Psoas muscle (tissue), 8 donors: ENCODE measurements around the gene OPALIN. TPM values are rescaled to one million over a fixed set of nuclear protein-coding genes. Genes with fewer than 3 reads are reported as not detected.
A peak's percentile ranks its signal among the peaks of the same experiment; 100 is the strongest.

Experiments used
- ATAC-seq, 4 donors: fragments of 200-7000 bp; cut with Tn5 transposase; one replicate each; pipeline ENCODE4 v1.9.1; 2020; ENCODE audit warnings: moderate library complexity in 3 of 4, mild to moderate bottlenecking in 2 of 4
- DNase-seq, 2 donors: peaks; one replicate each; pipeline ENCODE4 v3.0.0-alpha.2; 2020
- H3K27ac ChIP-seq: fragments of 200-600 bp; one replicate; pipeline ENCODE4 v1.8.0; 2022
- H3K27me3 ChIP-seq, 3 donors: fragments of 200-600 bp in 1 of 3; one replicate each; pipeline versions ENCODE4 v1.6.1 to v1.8.0; 2013 to 2022; ENCODE audit warnings: low read length in 2 of 3, mild to moderate bottlenecking in 2 of 3, moderate library complexity in 1 of 3; ENCODE audit not compliant: insufficient read depth in 3 of 3
- H3K36me3 ChIP-seq, 2 donors: fragments of 200-600 bp in 1 of 2; one replicate each; pipeline versions ENCODE4 v1.6.1 to v1.8.0; 2013 to 2022; ENCODE audit warnings: low read depth in 1 of 2, mild to moderate bottlenecking in 1 of 2, moderate library complexity in 1 of 2; ENCODE audit not compliant: insufficient read depth in 1 of 2
- H3K4me1 ChIP-seq: fragments of 200-600 bp; one replicate; pipeline ENCODE4 v1.8.0; 2022
- H3K4me3 ChIP-seq: fragments of 200-600 bp; one replicate; pipeline ENCODE4 v1.8.0; 2022; ENCODE audit warnings: mild to moderate bottlenecking
- H3K9me3 ChIP-seq: fragments of 200-600 bp; one replicate; pipeline ENCODE4 v1.8.0; 2022
- CTCF ChIP-seq: fragments of 200-600 bp; IDR thresholded peaks from one replicate; pipeline ENCODE4 v1.8.0; 2022; ENCODE audit warnings: antibody characterized with exemption
- WGBS, 3 donors: extraction: QIAGEN DNeasy Blood & Tissue Kit; methylation state at CpG; one replicate each; pipeline versions ENCODE4 v1.1.6 to v1.1.7; 2013; 5-methylcytosine and 5-hydroxymethylcytosine counted together
- intact Hi-C, 2 donors: fragments of 100-400 bp; cut with DNase I; formaldehyde crosslinking; loops; one replicate each; pipeline versions ENCODE4 v1.11.0 to v1.14.2; 2022
- polyA plus RNA-seq, 3 donors: library from polyadenylated mRNA; stranded (reverse); fragments of 200-250 nt; gene quantifications; one replicate each; pipeline ENCODE4 v1.2.3, GENCODE V29; 2013
- total RNA-seq, 4 donors: library from RNA; stranded (reverse); fragmentation: NEBNext Ultra II Directional in 2 of 4; extraction: Animal tissue kit (Norgen Biotek cat#: 25700) in 2 of 4; gene quantifications; one replicate each; pipeline versions ENCODE4 v1.2.1 to v1.2.4, GENCODE V29; 2021 to 2023
- donor health status: healthy with polysubstance abuse.
- donor health status: DM: no; HTN: no; CAD: no; lungs with moderate emphysema.
- donor health status: Bipolar disorder and iron deficiency.
- donor health status: healthy.
- donor health status: DM: yes; HTN: yes; CAD: no.
- donor health status: DM: no; HTN: no; CAD: no.
- donor health status: DM: no; HTN: no; CAD: no.
- donor health status: DM: yes; HTN: yes; CAD: no.

Gene OPALIN
- total and polyA plus RNA-seq, 7 donors: 0.17 TPM; not detected in 6

DNA sequence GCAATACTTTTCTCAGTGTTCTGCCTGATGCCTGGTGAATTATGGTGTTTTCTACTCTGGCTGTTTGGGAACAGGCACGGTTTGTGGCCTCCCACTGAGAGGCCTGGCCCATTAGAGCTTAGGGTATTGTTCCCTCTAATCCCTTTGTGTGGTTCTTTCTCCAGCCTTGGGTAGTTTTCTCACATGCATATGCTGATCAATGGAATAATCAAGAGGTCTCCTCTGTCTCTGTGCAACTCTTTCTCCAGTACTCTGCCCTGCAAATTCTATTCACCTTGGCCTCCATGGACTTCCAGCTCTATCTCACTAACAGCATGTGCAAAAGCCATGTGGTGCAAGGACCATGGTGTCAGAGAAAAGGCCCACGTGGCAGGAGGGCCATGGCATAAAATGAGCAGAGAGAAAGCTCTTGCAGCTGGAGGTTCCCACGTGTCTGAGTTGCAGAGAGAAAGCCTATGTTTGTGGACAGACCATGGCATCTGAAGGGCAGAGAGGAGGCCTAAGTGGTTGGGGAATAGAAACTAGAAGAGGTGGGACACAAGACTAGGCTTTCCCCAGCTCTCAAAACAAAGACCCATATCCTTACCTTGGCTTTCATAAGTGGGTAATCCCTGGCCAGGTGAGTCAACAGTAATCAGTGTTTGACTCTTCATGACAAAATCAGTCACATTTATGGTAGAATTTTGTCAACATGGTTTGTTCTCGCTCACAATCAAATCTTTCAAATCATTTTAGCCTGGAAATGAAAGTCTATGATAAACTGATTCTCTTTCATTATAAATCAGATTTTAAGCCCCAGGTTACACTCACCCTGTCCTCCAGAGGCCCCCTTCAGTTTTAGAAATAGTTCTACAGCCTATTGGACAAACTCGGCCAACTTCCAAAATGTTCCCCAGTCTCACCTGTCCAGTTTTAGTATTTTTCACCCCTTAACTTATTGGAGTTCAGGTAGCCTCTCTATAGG is 17.3 kb downstream of the OPALIN start:
- Histone ChIP-seq H3K27ac (no peak overlapping the region), H3K9me3 (no peaks in the 10 kb centered on the region), H3K4me3 (no peak overlapping the region), H3K4me1 (no peaks in the 10 kb centered on the region), H3K36me3 (no peaks in the 10 kb centered on the region), H3K27me3 (no peaks in the 10 kb centered on the region)
- no peak for TF ChIP-seq CTCF
- intact Hi-C loops: no loop called here
- ATAC-seq (no peak), DNase-seq (no peak)
- 65 to 70% (median 67%) methylated on average over 5 of the region's 5 CpGs for WGBS, 3 donors

DNA sequence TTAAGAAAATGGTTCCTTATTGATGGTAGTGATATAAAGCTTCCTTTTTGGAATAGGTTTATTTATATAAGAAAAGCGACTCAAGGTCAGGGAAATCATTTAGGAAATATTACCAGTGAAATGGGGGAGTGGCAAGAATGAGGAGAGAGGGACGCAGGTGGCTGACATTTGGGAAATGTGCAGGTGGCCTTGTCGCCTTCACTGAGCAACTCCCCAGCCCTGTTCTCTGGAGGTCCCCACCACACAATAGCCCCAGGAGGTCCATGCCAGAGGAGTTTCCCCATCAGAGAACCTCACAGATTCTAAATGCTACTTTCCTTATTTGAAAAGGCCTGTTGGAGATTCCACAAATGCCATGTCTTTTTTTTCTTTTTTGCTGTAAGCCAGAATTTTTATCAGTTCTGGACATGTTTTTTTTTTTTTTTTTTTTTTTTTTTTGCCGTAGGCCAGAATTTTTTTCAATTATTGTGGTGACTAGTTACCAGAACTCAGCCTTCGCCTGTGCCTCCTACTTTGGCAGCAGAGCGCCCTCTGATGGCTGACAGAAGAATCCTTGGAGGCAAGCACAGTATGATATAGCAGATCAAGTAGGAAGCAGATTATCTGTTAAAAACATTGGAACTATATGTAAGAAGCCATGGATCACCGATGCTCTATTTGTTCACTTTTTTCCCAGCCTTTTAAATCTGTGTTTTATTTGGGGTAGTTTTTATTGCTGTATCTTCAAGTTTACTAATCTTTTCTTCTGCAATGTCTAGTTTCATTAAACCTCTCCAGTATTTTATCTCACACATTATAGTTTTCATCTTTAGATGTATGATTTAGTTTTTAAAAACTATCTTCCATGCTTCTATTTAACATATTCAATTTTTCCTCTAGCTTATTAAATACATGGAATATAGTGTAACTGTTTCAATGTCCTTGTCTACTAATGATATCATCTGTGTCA is 18.6 kb downstream of the OPALIN start:
- no peak overlapping the region for H3K4me3 ChIP-seq
- intact Hi-C loops: no loop called here
- no peaks in the 10 kb centered on the region for H3K27me3 ChIP-seq
- no peak overlapping the region for H3K27ac ChIP-seq
- no peaks in the 10 kb centered on the region for H3K4me1 ChIP-seq
- DNase-seq (peak; percentile 23 to 54), ATAC-seq (no peak)
- H3K36me3 ChIP-seq: no peaks in the 10 kb centered on the region
- H3K9me3 ChIP-seq: no peaks in the 10 kb centered on the region
- WGBS, 3 donors: 43 to 48% (median 45%) methylated on average over 6 to 7 of the region's 7 CpGs
- peak; percentile 43 for TF ChIP-seq CTCF

- Histone ChIP-seq H3K9me3 (no peaks in the 10 kb centered on the region), H3K36me3 (no peaks in the 10 kb centered on the region), H3K4me1 (no peaks in the 10 kb centered on the region), H3K27me3 (no peaks in the 10 kb centered on the region), H3K27ac (no peak overlapping the region), H3K4me3 (no peak overlapping the region)
- WGBS, 3 donors: 94% methylated on average over 4 of the region's 4 CpGs
- TF ChIP-seq CTCF: no peak
- intact Hi-C loops: no loop called here
- DNase-seq: no peak
- ATAC-seq: no peak
Measured at GRCh38 chr10:96339383-96339782, 19.4 kb downstream of the OPALIN start.

DNA sequence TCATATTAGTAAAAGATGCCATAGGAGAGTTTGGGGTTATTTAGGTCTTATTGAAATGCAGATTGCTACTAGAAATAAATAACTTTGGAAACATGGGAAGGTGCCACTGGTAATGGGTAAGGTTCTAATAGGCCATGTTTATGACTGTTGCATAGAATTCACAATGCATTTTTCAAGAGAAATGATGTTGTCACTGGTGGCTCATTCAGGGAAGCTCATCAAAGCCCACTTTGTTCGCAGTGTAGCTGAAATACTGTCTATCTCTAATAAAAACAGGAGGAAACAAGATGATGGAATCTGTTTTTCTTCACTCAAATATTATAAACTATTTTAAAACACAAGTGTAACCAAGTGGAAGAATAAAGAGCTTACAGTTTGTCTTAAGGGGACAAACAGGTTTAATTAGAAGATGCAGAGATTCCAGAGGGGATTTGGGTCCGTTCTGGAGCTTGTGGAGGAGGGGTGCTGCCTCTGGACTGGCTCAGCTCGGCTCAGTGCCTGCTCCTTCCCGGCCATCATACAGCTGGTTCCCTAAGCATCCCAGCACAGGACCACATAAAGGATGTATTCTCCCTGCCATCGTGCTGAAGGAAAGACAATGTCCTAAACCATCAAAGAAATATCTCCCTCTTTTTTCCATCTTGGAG is 20.4 kb downstream of the OPALIN start:
- Histone ChIP-seq H3K36me3 (no peaks in the 10 kb centered on the region), H3K27ac (no peak overlapping the region), H3K9me3 (no peaks in the 10 kb centered on the region), H3K4me3 (no peak overlapping the region), H3K27me3 (no peaks in the 10 kb centered on the region), H3K4me1 (no peaks in the 10 kb centered on the region)
- intact Hi-C loops: no loop called here
- ATAC-seq (no peak), DNase-seq (no peak)
- 30 to 40% (median 36%) methylated on average over 5 of the region's 5 CpGs for WGBS, 3 donors
- TF ChIP-seq CTCF: no peak
